ENCODE results near the gene PLPP1.

PLPP1 gene

DNA sequence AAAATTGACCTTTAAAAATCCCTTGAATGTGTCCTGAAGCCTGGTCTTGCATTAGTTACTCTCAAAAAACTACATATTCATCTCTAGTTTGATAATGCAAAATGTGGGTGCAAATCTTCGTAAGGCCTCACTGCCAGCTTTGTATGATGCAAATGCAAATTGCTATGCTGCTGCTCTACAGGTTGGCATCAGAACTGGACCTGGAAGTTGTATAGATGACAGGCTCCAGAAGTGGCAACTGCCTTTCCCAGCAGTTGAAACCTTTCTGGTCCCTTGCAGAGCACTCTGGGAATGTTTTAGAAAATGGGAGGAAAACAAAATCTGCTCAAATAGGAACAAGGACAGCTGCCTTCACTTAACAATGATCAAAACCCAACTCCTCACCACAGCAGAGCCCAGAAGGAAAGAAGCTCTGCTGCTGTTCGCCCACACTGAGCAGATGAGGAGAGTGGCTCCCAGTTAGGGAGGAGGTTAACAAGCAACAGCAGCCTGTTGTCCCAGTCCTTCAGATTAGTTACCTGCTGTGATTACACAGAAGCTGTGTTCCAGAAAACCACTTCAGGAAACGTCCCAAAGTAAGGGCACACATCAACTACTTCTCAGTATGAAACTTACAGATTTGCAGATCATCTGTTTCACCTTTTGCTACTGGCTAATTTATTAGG, 93.5 kb downstream of the PLPP1 start:
- no peak for DNase-seq

DNA sequence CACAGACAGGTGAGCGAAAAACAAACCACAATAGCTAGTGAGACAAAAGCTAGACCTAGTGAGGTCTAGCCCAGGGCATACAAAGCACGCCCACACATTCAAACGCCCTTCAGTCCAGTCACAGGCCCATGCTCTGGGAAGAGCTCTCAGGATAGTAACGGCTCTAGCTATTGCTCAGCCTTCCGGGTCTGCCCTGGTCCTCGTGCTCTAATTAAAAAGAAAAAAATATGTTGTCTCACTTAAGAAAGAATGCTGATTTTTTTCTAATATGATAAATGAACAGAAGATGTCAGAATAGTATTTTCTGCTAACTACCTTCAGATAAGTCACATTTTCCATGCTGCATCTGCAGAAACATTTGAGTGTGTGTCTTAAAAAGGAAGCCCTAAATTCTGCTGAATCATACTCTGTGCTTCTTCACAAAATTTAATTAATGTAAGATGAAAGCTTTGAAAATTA, 94.5 kb downstream of the PLPP1 start:
- DNase-seq, result no peak

DNA sequence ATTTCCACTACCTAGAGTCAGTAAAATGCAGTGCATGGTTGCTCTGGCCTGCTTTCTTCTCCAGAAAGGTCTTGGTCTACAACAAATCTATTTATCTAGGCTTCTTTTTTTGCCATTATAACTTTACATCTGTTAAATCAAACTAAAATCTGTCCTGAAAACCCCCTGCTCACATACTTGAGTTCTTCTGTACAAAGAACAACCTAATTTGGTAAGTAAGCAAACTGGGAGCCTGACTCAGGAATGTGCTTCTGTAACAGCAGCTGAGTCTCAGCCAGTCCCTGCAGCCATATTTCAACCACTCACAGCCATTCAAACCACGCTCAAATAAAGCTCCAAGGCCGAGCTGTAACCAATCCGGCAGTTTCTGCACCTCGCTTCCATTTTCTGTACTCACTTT, 95.8 kb downstream of the PLPP1 start:
- DNase-seq, result no peak

DNA sequence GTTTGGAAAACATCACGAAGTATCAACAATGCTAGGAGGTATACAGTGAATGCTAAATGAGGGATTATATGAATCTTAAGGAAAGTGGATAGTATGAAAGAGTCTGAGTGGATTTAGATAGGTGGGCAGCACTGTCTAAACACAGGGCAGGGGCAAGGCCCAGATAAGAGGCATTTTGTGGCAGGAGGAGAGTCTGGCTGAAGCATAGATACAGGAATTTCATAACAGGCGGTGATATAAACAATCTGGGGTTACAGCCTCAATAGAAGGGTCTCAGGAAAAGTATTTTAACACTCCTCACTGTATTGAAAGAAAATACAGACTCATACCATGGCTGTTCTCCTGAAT, 96.9 kb downstream of the PLPP1 start:
- DNase-seq, result no peak

DNA sequence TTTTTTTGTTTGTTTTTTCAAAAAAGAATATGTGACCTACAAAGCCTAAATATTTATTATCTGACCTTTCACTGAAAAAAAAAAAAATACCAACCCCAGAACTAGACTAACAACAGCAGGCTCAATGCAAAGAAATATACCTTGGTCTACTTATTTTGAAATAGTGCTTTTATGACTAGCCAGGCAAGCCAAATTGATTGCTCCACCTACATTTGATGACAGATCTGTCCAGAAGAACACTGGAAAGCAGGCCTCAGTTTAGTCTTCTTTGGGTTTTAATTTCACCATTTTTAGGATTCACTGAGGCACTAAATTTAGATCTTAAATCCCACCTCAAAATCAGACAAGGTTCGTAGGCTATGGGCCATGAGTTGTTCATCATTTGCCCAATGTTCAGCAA, 97.3 kb downstream of the PLPP1 start:
- DNase-seq, result no peak

DNA sequence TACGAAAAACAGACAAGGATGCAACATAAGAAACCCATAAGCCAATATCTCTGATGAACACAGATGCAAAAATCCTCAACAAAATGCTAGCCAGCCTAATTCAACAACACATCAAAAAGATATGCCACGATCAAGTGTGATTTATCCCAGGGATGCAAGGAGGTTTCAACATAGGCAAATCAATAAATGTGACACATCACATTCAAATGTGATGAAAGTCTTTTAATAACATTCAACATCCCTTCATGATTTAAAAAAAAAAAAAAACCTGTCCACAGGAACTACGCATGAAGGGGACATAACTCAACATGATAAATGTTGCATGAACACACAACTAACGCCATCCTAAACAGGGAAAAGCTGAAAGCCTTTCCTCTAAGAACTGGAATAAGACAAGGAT, 102.2 kb downstream of the PLPP1 start:
- no peak for DNase-seq

DNA sequence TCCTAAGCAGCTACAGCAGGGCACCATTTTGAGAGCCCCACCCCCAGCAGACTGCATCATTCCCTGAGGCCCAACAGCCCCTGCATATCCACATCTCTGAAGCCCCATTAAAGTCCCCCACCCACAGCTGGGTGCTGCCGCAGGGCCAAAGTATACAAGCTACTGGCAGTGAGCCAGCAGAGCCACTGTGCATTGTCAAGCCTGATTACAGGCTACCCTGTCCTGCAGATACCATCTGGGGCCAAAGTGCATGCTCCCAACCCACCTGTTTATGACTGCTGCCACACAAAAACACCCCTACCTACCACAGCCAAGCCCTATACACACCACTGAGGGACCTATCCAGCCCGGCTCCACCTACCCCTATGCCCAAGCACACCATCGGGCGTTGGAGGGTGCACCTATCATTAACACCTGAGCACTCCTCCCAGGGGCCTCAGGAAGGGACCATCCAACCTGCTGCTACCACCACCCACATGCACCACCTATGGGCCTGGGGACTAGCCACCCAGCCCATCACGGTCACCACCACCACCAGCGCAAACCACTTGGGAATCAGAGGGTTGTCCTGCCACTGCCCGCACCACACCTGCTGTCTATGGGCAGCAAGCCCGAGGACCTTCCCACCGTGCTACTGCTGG, 105.0 kb downstream of the PLPP1 start:
- peak; percentile 5 for DNase-seq

DNA sequence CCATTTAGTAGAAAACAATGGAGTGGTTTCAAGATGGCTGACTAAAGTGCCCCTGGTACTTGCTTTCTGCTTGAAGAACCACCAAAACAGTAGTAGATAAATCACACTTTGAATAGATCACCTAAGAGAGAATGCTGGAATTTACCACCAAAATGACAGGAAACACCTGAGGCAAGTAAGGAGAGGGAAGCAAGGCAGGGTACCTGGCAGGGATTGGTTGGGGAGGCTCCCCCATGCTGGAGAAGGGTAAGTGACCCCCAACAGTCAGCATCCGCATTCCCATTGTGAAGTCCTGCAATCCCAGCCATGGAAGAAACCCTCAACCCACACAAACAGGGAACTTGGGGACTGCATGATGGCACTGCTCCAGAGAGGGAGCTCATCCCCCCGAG, 105.5 kb downstream of the PLPP1 start:
- DNase-seq, result no peak

DNA sequence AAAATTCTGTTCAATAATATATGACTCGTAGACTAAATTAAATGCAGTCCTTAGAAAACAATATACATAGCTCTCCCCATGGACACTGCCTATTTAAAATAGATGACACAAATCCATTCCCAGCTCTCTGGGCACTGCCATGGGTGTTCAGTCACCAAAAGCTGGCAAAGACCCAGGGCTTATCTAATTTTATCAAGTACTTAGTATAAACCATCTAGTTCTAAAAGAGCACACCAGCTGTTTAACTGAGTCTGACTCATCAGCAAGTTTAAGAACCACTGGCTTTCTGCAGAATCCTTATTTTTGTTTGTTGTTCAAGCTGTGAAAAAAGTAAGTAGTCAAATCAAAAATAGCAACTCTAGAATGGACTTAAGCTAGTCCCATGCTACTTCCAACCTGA, 107.6 kb downstream of the PLPP1 start:
- DNase-seq, result no peak

DNA sequence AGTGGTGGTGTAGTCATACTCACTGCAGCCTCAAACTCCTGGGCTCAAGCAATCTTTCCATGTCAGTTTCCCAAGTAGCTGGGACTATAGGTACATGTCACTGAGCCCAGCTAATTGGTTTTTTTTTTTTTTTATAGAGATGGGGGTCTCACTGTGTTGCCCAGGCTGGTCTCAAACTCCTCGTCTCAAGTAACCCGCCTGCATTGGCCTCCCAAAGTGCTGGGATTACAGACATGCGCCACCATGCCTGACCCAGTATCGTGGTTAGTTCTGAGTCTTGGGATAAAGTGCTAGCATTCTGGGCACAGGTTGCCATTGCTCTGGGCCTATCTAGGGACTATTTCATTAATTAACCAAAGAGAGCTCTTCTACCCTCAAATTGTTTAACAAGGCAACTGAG, 108.3 kb downstream of the PLPP1 start:
- no peak for DNase-seq

DNA sequence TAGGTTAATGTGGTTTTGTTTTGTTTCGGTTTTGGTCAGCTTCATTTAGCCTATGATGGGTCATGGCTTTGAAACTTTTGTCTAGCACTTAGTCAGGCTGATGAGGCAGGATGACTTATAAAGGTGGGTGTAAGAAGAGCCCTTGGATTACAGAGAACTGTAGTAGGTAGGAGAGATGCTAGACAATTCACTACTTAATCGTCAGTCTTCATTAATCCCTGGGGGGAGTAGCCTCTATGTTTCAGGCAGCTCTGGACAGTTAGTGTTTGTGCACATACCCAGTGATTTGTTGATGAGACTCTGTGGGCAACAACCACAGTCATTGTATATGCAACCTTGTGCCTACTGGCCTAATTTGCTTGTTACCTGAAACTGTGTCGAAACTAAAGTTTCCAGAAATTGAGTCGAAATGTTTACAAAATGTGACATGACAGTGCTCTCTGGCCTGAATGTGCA, 113.7 kb downstream of the PLPP1 start:
- no peak for DNase-seq

DNA sequence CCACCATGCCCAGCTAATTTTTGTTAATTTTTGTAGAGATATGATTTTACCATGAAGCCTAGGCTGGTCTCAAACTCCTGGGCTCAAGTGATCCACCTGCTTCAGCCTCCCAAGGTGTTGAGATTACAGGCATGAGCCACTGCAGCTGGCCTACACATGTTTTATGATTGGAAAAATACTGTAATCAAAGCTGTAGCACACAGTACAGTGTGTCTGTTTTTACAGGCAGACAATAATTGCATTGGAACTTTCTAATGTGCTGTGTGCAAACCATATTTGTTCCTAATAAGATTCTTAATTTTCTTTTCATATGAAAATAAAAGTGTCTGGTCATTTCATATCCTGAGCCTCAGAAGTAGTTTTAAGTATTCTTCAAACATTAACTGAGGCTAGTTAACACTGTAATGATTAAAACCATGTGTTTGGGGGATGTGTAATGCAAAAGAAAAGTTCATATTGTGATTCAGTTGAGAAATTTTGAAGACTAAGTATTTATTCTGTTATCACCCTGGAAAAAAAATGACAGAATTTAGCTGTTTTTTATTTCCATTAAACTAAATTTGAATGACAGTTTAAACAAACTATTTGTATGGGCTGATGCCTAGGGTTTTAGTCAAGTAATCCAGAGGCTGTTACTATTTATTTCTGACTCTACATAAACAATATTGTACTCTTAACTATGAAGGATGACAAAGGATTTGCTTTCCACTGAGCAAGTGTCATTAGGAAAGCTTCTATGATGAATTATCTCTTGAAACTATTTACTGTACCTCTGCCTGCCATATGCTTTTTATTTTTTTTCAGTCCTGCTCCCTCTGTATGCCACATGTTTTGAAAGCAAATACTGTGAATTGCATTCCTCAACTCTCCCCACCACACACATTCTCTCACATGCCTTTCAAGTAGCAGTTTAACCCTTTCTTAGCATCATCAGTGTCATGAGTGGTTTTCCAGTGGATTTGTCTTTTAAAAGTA, 115.5 kb downstream of the PLPP1 start:
- DNase-seq, result no peak

DNA sequence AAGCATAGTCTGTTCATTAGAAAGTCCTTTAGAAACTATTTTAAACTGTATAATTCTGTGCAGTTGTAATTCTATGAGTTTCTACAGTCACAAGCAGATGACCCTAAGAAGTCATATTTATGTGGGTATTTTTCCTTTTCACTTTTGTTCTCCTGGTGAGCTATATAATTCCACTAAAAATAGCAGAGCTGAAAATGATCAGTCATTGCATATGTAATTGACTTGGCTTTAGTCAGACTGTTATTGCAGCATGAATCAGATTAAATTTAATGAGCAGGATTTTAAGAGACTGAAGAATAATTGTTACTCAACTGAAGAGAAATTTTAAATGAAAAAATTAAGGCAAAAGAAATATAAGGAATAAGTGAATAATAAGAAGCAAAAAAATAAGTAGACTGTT, 118.5 kb downstream of the PLPP1 start:
- DNase-seq, result no peak

DNA sequence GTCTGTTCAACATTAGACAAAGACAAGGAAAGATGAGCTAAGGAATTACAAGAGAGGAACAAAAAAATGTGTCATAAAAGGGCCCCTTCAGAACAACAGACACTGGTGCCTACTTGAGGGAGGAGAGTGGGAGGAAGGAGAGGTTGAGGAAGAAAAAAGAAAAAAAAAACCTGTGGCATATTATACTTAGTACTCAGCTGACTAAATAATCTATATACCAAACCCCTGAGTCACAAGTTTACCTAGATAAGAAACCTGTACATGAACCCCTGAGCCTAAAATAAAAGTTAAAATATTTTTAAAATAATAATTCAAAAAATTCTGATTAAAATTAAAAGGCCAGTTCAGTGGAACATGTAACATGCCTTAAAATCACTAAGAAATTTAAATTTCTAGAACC, 119.7 kb downstream of the PLPP1 start:
- DNase-seq, result no peak

DNA sequence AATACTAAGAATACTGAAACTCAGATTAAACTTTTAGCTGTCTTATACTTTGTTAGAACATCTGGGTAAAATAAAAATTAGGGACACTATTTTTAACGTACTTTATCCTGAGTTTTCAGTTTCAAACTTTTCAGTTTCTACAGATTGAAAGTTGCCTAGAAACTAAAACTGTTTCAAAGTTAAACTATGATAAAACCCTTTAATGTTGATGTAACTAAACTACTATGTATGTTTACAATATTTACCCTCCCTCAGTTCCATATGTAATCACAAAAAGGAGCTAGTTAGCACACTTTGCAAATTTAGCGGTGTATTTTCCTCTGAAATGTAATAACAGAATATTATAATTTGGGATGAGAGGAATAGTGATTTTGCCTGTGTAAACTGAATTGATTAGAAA, 121.1 kb downstream of the PLPP1 start:
- no peak for DNase-seq

DNA sequence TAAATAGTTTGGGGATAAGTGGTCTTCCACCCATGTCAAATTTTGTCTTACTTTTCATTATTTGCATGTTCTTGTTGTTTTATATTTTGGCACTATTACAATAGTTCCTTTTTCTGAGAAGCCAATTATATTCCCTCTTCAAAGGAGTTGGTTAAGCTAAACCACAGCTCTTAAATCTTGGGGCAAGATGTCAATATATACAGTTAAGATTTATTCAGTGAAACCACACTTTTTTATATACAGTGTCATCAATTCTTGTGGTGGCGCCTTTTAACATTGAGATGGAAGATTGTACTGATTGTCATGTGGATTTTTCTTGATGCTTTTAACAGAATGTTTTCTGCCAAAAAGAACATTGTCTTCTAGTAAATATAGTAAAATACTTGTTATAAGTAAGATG, 122.9 kb downstream of the PLPP1 start:
- DNase-seq, result no peak

DNA sequence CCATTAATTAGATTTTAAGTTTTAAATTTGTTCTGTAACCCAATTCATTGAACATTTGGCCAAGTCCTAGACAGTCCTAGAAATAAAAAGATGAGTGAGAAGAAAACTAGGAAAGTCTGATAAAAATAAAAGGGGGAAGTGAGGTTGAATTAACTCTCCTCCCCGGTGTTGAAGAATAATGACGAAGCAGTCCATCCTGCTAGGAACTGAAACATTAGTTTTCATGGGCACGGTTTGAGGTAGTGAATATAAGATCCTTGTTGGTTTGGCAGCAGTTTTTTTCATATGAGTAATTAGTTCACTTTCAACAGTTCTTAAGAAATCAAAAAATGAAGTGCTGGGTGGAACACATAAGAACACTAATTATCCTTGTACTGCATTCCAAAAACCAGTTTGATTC, 123.9 kb downstream of the PLPP1 start:
- no peak for DNase-seq

DNA sequence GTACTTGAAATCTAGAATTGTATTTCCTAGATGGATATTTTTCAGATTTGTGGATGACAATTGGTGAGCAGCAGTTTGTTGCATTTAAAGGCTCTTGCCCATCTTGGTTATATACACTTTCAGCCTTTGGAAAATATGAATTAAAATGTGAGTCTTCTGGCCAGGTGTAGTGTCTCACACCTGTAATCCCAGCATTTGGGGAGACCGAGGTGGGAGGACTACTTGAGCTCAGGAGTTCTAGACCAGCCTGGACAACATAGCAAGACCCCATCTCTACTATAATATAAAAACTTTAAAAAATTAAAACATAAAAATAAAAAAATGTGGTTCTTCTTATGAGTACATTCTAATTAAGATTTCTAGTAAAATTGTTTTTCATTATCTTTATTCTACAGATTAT, 125.0 kb downstream of the PLPP1 start:
- no peak for DNase-seq

DNA sequence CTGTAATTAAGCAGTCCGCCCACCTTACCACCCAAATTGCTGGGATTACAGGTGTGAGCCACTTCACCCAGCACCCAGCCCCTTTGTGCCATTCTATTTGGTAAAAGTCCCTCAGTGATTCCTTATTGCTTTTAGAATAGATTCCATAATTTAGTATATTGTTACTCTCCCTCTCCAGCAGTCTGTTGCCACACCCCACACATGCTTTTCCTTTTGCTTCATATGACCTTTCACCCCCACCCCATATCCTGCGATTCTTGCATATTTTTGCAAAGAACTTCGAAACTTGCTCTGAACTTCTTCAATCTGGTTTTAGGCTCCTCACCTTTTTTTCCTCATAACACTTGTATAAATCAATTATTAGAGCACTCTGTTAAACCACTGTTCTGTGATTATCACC, 126.8 kb downstream of the PLPP1 start:
- DNase-seq, result no peak

DNA sequence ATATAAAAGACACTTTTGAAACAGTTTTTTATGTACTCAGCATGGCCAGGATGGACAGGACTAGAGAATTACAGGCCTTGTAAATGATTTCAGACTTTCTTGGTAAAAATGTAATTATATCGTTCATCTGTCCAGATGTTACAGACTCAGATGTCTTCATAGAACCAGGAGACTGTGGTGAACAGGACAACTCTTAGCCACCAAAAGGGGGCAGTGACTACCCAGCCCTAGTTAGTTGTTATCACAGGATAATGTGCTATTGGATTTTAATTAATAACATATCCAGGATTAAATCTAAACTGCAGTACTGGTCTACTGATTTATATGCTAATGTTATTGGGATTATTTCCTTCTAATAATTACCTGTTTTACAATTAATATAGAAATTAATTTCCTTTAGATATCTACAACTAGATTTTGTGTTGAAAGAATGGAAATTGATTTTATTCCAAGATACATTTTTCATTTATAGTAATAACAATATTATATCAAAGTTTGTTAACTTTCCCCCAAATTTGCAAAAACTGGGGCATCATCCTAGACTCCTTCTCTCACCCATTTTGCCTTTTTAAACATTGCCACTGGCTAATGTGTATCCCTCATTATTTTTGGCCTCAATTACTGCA, 127.6 kb downstream of the PLPP1 start:
- no peak for DNase-seq

DNA sequence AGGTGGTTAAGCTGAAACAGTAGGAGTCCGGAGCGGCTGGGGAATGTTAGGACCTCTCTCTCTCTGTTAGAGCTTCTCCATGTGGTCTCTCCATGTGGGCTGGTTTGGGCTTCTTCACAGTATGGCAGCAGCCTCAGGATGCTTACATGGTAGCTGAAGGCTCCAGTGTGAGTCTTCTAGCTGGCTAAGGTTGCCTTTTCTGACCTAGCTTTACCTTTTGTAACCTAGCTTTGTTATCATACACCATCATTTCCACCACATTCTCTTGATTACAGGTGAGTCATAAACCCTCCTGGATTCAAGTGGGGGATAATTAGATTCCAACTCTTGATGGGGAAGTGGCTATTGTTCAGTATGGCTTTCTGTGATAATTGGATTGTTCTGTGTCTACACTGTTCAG, 128.5 kb downstream of the PLPP1 start:
- DNase-seq, result no peak

DNA sequence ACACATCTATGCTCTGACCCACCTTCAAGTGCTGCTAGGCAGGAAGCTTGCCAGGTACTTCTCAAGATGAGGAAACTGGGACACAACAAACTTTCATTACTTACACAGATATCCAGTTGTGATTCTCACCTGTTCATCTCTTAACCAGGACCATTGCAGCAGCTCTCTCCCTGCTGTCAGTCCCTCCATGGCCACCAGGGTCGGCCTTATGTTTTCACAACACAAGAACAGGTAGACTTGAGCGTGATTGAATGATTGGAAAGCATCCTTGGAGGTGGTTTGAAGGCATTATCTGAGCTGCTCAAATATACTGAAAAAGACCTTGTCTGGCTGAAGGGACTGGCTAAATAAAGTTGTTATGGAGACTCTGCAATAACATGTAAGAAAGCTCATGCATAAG, 132.6 kb downstream of the PLPP1 start:
- no peak for DNase-seq

DNA sequence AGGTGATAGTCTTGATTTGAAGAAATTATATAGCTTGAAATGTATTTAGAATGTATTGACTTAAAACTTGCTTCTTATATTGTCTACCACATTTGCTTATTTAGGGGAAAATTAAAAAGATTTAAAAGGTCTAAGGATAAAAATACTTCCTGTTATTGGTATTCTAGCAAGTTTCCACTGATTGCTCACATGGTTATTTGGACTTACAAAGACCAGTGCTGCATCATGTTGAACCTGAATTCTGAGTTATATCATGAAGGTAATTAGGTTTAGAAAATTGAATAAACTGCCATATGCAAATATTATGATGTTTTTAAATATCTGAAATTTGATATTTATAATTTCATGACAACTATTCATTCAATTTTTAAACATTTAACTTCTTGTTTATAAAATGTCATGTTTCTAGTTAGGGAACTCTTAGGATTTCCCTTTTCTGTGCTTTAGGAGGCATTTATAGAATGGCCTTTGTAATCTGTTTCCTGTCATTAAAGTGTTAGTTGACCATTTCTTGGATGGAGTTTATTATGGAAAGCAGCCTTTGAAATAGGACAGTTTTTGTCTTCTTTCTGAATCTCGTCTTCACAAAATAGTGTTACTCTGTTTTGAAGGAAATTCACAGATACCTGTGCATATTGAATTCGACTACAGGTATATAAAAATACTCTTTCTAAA, 141.1 kb downstream of the PLPP1 start:
- DNase-seq, result no peak
